ENCODE data around the gene CLMN. TPM values are rescaled to one million over a fixed set of nuclear protein-coding genes. Genes with fewer than 3 reads are reported as not detected.

CLMN gene
- total RNA-seq, 2 experiments from 2014 or later: 0.27 to 0.67 TPM

- CTCF ChIA-PET: no interaction called here
- no peaks in the 10 kb centered on the region for H3K9me3 Mint-ChIP-seq
- no peak overlapping the region for H3K27ac Mint-ChIP-seq
Measured at GRCh38 chr14:95261616-95262510, 57.8 kb downstream of the CLMN start.

GRCh38 chr14:95260537-95261361 lies 59.0 kb downstream of the CLMN start:
- no peaks in the 10 kb centered on the region for H3K27me3 ChIP-seq (ENCODE audit: control insufficient read depth in 1 of 2, insufficient read depth in 2 of 2, low read length in 2 of 2)
- Mint-ChIP-seq H3K27ac (no peak overlapping the region), H3K4me3 (no peak overlapping the region), H3K27me3 (no peaks in the 10 kb centered on the region), H3K4me1 (ENCODE audit: low read depth) (peaks cover 4% of the 10 kb centered on the region), H3K36me3 (ENCODE audit: low read depth) (no peaks in the 10 kb centered on the region), H3K9me3 (no peaks in the 10 kb centered on the region)
- peaks cover 4% of the 10 kb centered on the region for H3K4me1 ChIP-seq (ENCODE audit: insufficient read depth, low read length)
- H3K27ac ChIP-seq (ENCODE audit: low read depth in 1 of 2, low read length in 2 of 2): no peak overlapping the region
- H3K36me3 ChIP-seq (ENCODE audit: insufficient read depth, low read length): no peaks in the 10 kb centered on the region
- H3K9me3 ChIP-seq (ENCODE audit: control insufficient read depth in 1 of 2, insufficient read depth in 1 of 2, low read length in 2 of 2): no peaks in the 10 kb centered on the region
- no peak for TF ChIP-seq CTCF (IDR thresholded peaks at IDR 0.05)
- ATAC-seq (ENCODE audit: poor library complexity) (no peak), DNase-seq (no peak)
- intact Hi-C loops (cut with DNase I, micrococcal nuclease): no loop called here
- CTCF ChIA-PET: no interaction called here
- no peak overlapping the region for H3K4me3 ChIP-seq (ENCODE audit: low read length)
- POLR2A ChIA-PET: no interaction called here

More at GRCh38 chr14:95261616-95262510, 57.8 kb downstream of the CLMN start:
- no peak overlapping the region for H3K4me3 Mint-ChIP-seq
- no peak overlapping the region for H3K4me3 ChIP-seq (ENCODE audit: low read length)
- ATAC-seq (ENCODE audit: poor library complexity) (no peak), DNase-seq (no peak)
- no peak for TF ChIP-seq CTCF (IDR thresholded peaks at IDR 0.05)
- H3K4me1 ChIP-seq (ENCODE audit: insufficient read depth, low read length): peaks cover 4% of the 10 kb centered on the region
- H3K9me3 ChIP-seq (ENCODE audit: control insufficient read depth in 1 of 2, insufficient read depth in 1 of 2, low read length in 2 of 2): no peaks in the 10 kb centered on the region
- no peaks in the 10 kb centered on the region for H3K27me3 ChIP-seq (ENCODE audit: control insufficient read depth in 1 of 2, insufficient read depth in 2 of 2, low read length in 2 of 2)
- H3K36me3 ChIP-seq (ENCODE audit: insufficient read depth, low read length): no peaks in the 10 kb centered on the region
- intact Hi-C loops (cut with DNase I, micrococcal nuclease): no loop called here
- no peak overlapping the region for H3K27ac ChIP-seq (ENCODE audit: low read depth in 1 of 2, low read length in 2 of 2)
- peaks cover 8% of the 10 kb centered on the region for H3K4me1 Mint-ChIP-seq (ENCODE audit: low read depth)
- H3K36me3 Mint-ChIP-seq (ENCODE audit: low read depth): no peaks in the 10 kb centered on the region
- no peaks in the 10 kb centered on the region for H3K27me3 Mint-ChIP-seq
- POLR2A ChIA-PET: no interaction called here

- ChIA-PET CTCF (no interaction called here), POLR2A (no interaction called here)
- no peak for TF ChIP-seq CTCF (IDR thresholded peaks at IDR 0.05)
- H3K4me3 Mint-ChIP-seq: no peak overlapping the region
- no peaks in the 10 kb centered on the region for H3K9me3 Mint-ChIP-seq
- Histone ChIP-seq H3K4me3 (ENCODE audit: low read length) (no peak overlapping the region), H3K27ac (ENCODE audit: low read depth in 1 of 2, low read length in 2 of 2) (no peak overlapping the region), H3K27me3 (ENCODE audit: control insufficient read depth in 1 of 2, insufficient read depth in 2 of 2, low read length in 2 of 2) (no peaks in the 10 kb centered on the region), H3K9me3 (ENCODE audit: control insufficient read depth in 1 of 2, insufficient read depth in 1 of 2, low read length in 2 of 2) (no peaks in the 10 kb centered on the region), H3K4me1 (ENCODE audit: insufficient read depth, low read length) (no peaks in the 10 kb centered on the region), H3K36me3 (ENCODE audit: insufficient read depth, low read length) (no peaks in the 10 kb centered on the region)
- no peak overlapping the region for H3K27ac Mint-ChIP-seq
- ATAC-seq (ENCODE audit: poor library complexity) (no peak), DNase-seq (no peak)
- intact Hi-C loops (cut with DNase I, micrococcal nuclease): no loop called here
- no peaks in the 10 kb centered on the region for H3K36me3 Mint-ChIP-seq (ENCODE audit: low read depth)
- H3K4me1 Mint-ChIP-seq (ENCODE audit: low read depth): no peaks in the 10 kb centered on the region
- H3K27me3 Mint-ChIP-seq: no peaks in the 10 kb centered on the region
Measured at GRCh38 chr14:95258754-95259593, 60.7 kb downstream of the CLMN start.
